NCI-H1092 (cell line): ENCODE data around the gene EPC1.
"Not testable (repeated sequence)": the region's sequence is repeated elsewhere in the genome, so short reads cannot be mapped to it uniquely, and the experiment has no call there.

Source experiments
- DNase-seq: peaks from one replicate; lab custom pipeline; 2025; lab: John Stamatoyannopoulos, UW

Gene EPC1

DNA sequence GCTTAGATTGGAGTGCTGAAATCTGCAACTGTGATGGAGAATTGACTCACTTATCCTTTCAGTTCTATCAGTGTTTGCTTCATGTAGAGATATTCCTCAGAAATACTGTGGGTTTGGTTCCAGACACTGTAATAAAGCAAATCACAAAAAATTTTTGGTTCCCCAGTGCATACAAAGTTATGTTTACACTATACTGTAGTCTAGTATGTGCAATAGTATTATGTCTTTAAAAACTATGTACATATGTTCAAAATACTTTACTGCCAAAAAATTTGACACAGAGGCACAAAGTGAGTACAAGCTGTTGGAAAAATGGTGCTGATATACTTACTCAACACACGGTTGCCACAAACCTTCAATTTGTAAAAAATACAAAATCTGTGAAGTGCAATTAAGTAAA lies 112.5 kb downstream of the EPC1 start:
- no peak for DNase-seq

DNA sequence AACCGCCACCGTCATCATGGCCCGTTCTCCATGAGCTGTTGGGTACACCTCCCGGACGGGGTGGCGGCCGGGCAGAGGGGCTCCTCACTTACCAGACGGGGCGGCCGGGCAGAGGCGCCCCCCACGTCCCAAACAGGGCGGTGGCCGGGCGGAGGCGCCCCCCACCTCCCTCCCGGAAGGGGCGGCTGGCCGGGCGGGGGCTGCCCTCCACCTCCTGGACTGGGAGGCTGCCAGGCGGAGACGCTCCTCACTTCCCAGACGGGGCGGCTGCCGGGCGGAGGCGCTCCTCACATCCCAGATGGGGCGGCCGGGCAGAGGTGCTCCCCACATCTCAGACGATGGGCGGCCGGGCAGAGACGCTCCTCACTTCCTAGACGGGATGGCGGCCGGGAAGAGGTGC lies 113.6 kb downstream of the EPC1 start:
- not testable (repeated sequence) for DNase-seq

DNA sequence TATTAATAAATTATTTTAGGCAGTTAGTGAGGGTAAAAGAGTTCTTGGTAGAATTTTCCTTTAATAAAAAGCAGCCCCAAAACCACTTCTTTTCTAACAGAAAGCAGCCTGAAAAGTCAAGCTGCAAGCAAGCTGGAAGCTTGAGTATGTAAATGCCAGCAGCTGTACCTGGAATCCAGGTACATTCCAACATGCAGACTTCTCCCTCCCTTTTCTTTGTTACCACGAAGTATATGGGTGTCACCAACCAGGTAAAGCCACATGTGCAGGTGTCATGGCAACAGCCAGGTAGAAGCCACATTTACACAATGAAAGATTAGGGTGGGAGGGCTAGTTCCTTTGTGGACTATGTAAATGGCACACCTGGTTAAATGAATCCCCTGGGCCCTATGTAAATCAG lies 114.6 kb downstream of the EPC1 start:
- DNase-seq: no peak

DNA sequence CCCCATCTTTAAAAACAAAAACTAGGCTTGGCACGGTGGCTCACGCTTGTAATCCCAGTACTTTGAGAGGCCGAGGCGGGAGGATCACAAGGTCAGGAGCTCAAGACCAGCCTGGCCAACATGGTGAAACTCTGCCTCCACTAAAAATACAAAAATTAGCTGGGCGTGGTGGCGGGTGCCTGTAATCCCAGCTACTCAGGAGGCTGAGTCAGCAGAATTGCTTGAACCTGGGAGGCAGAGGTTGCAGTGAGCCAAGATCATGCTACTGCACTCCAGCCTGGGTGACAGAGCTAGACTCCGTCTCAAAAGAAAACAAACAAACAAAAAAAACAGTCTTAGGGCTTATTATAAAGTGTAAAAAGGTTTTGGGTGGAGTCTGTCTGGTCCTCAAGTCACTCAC lies 117.2 kb downstream of the EPC1 start:
- not testable (repeated sequence) for DNase-seq

DNA sequence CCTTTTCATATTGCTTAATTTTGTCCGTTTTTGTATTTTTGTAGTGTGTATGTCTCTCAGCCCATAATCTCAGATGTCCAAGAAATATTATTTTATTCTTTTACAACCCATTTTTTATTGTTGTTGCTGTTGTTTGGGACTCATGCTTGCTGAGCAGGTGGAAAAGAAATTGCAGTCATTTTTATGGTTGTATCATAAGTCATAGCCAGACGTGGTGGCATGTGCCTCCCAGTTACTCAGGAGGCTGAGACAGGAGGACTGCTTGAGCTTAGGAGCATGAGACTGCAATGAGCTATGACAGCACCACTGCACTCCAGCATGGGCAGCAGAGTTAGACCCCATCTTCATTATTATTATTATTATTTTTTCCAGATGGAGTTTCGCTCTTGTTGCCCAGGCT lies 117.8 kb downstream of the EPC1 start:
- DNase-seq: no peak

DNA sequence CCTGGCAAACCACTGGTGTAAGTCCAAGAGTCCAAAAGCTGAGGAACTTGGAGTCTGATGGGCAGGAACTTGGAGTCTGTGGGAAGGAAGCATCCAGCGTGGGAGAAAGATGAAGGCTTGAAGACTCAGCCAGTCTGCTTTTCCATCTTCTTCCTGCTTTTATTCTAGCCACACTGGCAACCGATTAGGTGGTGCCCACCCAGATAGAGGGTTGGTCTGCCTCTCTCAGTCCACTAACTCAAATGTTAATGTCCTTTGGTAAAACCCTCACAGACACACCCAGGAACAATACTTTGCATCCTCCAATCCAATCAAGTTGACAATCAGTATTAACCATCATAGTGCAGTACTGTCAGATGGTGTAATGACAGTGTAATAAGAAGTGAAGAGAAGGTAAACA lies 119.2 kb downstream of the EPC1 start:
- no peak for DNase-seq

DNA sequence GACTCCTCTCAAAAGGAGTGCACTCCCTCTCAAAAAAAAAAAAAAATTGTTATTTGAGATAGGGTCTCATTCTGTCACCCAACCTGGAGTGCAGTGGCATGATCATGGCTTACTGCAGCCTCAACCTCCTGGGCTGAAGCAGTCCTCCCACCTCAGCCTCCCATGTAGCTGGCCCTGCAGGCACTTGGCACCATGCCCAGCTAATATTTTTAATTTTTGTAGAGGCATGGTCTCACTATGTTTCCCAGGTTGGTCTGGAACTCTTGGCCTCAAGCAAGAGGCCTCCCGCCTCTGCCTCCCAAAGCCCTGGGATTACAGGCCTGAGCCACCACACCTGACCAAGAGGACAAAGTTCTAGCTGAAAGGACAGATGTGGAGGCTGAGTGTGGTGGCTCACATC lies 120.3 kb downstream of the EPC1 start:
- DNase-seq: no peak

DNA sequence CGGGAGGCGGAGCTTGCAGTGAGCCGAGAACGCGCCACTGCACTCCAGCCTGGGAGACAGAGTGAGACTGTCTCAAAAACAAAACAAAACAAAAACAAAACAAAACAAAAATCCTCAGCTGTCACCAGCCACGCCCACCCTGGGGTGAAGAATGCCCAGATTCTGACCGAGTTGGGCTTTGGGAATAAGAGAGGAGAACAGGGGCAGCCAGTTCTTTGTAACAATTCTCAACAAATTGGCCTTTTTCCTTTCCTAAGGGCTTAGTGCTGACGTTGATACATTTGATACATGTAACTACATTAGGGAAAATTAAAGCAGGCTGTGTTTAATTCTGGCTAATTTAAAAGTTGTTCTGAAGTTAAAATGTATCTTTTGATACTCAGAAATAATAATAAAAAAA lies 121.0 kb downstream of the EPC1 start:
- no peak for DNase-seq

DNA sequence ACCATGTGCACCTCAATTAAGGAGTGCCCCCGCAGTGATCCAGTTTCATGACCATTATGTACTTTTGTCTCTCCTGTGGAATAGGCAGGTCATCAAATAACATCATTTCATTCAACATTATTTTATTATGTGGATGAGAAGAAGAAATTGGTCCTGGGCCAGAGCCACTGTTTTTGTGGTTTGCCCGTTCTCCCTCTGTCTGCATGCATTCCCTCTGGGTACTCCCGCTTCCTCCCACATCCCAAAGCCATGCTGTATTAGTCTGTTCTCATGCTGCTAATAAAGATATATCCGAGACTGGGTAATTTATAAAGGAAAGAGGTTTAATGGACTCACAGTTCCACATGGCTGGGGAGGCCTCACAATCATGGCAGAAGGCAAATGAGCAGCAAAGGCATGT lies 124.6 kb downstream of the EPC1 start:
- not testable (repeated sequence) for DNase-seq

DNA sequence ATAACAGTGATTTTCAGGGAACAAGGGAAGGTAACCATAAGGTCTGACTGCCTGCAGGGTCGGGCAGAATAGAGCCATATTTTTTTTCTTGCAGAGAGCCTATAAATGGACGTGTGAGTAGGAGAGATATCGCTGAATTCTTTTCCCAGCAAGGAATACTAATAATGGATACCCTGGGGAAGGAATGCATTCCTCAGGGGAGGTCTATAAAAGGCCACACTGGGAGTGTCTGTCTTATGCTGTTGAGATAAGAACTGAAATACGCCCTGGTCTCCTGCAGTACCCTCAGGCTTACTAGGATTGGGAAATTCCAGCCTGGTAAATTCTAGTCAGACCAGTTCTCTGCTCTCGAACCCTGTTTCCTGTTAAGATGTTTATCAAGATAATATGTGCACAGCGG lies 127.8 kb downstream of the EPC1 start:
- not testable (repeated sequence) for DNase-seq

DNA sequence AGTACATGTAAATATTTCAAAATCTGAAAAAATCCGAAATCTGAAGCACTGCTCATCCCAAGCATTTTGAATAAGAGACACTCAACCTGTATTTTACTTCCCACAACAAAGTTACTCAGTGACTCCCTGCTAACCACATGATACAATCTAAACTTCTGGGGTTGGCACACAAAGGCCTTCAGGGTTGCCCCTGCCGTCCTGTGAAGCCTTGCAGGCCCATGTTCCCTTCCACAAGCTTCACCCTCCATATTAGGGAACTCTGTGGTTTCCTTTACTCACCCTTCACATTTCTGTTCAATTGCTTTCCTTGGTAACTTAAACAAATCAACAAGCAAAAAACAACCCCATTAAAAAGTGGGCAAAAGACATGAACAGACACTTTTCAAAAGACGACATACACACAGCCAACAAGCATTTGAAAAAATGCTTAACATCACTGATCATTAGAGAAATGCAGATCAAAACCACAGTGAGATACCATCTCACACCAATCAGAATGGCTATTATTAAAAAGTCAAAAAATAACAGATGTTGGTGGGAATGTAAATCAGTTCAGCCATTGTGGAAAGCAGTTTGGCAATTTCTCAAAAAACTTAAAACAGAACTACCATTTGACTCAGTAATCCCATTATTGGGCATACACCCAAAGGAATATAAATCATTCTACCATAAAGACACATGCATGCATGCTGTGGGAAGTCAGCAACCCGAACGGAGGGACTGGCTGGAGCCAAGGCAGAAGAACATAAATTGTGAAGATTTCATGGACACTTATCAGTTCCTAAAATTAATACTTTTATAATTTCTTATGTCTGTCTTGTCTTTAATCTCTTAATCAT lies 128.5 kb downstream of the EPC1 start:
- not testable (repeated sequence) for DNase-seq
